GM12873 (cell line): ENCODE measurements around the gene MKI67.

ENCODE experiments used
- TF ChIP-seq, protein P1 (sequence below): IDR thresholded peaks from 2 replicates; pipeline ENCODE4 v1.5.1; 2012; ENCODE audit warnings: low read depth, mild to moderate bottlenecking, moderate library complexity, low read length, control low read depth; ENCODE audit not compliant: insufficient read depth; ENCODE audit errors: missing control alignments

The MKI67 gene

GRCh38 chr10:128101901-128102300, 24.3 kb downstream of the MKI67 start:
- TF ChIP-seq, protein P1, sequence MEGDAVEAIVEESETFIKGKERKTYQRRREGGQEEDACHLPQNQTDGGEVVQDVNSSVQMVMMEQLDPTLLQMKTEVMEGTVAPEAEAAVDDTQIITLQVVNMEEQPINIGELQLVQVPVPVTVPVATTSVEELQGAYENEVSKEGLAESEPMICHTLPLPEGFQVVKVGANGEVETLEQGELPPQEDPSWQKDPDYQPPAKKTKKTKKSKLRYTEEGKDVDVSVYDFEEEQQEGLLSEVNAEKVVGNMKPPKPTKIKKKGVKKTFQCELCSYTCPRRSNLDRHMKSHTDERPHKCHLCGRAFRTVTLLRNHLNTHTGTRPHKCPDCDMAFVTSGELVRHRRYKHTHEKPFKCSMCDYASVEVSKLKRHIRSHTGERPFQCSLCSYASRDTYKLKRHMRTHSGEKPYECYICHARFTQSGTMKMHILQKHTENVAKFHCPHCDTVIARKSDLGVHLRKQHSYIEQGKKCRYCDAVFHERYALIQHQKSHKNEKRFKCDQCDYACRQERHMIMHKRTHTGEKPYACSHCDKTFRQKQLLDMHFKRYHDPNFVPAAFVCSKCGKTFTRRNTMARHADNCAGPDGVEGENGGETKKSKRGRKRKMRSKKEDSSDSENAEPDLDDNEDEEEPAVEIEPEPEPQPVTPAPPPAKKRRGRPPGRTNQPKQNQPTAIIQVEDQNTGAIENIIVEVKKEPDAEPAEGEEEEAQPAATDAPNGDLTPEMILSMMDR: no peak

DNA sequence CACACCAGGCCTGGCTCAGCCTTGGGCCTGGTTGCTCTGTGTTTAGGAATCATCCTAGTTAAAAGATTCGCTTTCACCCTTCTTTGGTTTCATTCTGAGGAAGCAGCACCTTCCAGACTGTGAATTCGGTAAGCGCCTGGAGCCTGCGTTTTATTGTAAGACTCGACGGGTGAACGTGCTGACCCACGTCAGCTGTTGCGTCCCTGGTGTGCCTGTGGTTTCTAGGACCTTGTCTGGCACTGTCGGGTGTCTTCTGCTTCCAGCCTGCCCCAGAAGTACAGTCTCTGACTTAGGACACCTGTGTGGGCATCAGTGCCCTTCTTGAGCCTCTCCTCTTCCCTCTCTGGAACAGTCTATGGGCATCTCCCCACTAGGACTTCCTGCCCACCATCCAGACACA, 26.3 kb downstream of the MKI67 start:
- TF ChIP-seq, protein P1: no peak

DNA sequence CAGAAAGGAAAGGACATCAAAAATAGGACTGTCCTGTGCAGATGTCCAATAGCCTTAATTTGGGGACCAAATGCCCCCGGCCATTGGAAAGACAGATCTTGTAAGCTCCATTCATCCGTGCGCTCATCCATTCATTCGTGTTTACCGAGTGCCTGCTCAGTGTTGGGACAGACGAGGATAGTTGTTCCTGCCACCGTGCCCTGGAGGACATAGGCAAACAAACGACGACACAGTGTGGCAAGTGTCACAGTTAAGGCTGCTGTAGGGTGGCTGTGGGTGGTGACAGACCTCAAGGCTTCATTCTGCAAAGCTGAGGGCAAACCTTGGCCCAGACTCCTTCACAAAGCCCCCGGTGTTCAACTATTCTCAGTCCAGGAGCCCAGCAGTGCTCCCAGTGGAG, 27.6 kb downstream of the MKI67 start:
- TF ChIP-seq, protein P1: no peak

GRCh38 chr10:128097783-128098182, 28.4 kb downstream of the MKI67 start:
- TF ChIP-seq, protein P1: no peak

GRCh38 chr10:128096486-128097199, 29.6 kb downstream of the MKI67 start:
- TF ChIP-seq, protein P1: no peak

GRCh38 chr10:128095753-128096469, 30.3 kb downstream of the MKI67 start:
- TF ChIP-seq, protein P1: no peak

DNA sequence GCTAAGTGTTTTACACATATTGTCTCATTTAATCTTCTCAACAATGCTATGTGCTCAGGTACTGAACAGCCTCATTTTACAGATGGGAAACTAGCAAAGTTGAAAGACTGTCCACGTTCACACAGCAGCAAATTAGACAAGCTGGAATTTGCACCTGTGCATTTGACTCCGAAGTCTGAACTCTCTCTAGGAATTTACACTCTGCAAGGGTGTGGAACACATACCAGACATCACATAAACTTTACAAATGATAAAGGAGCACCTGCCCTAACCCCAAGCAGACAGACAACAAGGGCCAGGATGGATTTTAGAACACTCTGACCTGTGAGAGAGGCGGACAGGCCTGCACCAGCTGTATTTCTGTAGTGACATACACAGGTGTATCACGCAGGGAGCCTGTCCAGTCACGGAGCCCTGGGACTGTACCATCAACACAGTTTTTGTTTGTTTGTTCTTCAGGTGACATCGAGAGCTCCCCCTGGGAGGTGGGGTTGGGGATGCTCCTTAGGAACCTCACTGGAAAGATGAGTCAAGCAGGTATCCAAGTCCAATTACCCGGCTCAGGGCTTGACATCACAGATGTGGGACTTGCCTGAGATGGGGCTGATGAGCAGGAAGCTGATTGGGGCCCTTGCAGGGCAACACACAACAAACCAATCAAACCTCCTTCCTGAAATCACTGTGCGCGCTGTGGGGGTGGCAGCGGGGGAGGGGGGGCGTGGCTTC, 31.0 kb downstream of the MKI67 start:
- TF ChIP-seq, protein P1: no peak
